HG03139 (cell line): Measurements from ENCODE around the gene PRSS16.

Source experiments
- ATAC-seq: cut with Tn5 transposase; IDR thresholded peaks from one replicate; pipeline ENCODE4 v1.9.1; 2021; ENCODE audit not compliant: unreplicated experiment

The PRSS16 gene

GRCh38 chr6:27281105-27281539 lies 33.6 kb downstream of the PRSS16 start:
- no peak for ATAC-seq

GRCh38 chr6:27281569-27281968 lies 34.1 kb downstream of the PRSS16 start:
- ATAC-seq: no peak

GRCh38 chr6:27283279-27283678 lies 35.8 kb downstream of the PRSS16 start:
- no peak for ATAC-seq

- ATAC-seq: no peak
These were observed 38.6 kb downstream of the PRSS16 start for GRCh38 chr6:27286141-27286540.

- ATAC-seq: no peak
These were observed 40.2 kb downstream of the PRSS16 start for GRCh38 chr6:27287751-27288135.

GRCh38 chr6:27288136-27289044 lies 40.9 kb downstream of the PRSS16 start:
- no peak for ATAC-seq

GRCh38 chr6:27290065-27290849 lies 42.8 kb downstream of the PRSS16 start:
- ATAC-seq: no peak

- no peak for ATAC-seq
These were observed 43.3 kb downstream of the PRSS16 start for GRCh38 chr6:27290850-27291208.

GRCh38 chr6:27293436-27294098 lies 46.1 kb downstream of the PRSS16 start:
- ATAC-seq: no peak

- ATAC-seq: no peak
These were observed 46.9 kb downstream of the PRSS16 start for GRCh38 chr6:27294409-27294808.

GRCh38 chr6:27295301-27296079 lies 48.0 kb downstream of the PRSS16 start:
- no peak for ATAC-seq

- no peak for ATAC-seq
These were observed 48.7 kb downstream of the PRSS16 start for GRCh38 chr6:27296106-27296783.

GRCh38 chr6:27297484-27297856 lies 50.0 kb downstream of the PRSS16 start:
- no peak for ATAC-seq

- ATAC-seq: no peak
These were observed 50.6 kb downstream of the PRSS16 start for GRCh38 chr6:27297857-27298730.

GRCh38 chr6:27303613-27304272 lies 56.2 kb downstream of the PRSS16 start:
- no peak for ATAC-seq
